Measurements from ENCODE around the gene TAGLN.
"Not testable (repeated sequence)": the region's sequence is repeated elsewhere in the genome, so short reads cannot be mapped to it uniquely, and the experiment has no call there.

Gene TAGLN

DNA sequence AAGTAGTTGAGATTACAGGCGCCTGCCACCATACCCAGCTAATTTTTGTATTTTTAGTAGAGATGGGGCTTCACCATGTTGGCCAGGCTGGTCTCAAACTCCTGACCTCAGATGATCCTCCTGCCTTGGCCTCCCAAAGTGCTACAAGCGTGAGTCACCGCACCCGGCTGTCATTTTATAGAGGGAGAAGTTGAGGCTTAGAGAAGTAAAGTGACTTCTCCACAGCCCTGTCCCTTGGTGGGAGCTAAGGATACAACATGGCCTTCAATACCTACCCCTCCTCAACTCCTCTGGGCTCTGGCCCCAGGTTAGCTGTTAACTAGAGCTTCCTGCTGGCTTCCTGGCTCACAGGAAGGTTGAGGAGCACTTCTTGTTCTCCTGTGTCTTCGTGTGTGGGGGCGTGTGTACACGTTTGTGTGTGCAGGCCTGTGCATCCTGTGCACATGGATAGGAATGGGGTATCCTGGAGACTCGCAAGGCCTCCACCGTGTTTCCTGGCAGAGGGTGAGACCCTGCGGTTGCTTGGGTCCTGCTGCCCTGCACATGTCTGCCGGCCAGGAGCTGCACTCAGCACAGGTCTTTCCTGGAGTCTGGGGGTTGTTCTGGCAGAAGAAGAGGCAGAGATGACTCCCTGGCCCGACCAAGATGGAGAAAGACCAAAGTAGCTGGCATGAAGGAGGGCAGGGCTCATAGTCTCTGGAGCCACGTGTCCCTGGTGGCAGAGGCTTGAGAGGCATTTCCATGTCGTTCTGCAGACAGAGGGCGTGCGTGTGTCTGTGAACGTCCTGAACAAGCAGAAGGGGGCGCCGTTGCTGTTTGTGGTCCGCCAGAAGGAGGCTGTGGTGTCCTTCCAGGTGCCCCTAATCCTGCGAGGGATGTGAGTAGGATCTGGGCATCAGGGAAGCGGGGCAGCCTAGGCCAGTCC is 18.2 kb upstream of the TAGLN start:
- DNase-seq (ENCODE audit: low spot score): peak; percentile 74

- no peak for DNase-seq (ENCODE audit: low spot score)
Measured at GRCh38 chr11:117181586-117182550, 17.3 kb upstream of the TAGLN start.

- DNase-seq (ENCODE audit: low spot score): no peak
Measured at GRCh38 chr11:117182551-117182935, 16.6 kb upstream of the TAGLN start.

- not testable (repeated sequence) for DNase-seq (ENCODE audit: low spot score)
Measured at GRCh38 chr11:117183178-117183577, 16.0 kb upstream of the TAGLN start.

DNA sequence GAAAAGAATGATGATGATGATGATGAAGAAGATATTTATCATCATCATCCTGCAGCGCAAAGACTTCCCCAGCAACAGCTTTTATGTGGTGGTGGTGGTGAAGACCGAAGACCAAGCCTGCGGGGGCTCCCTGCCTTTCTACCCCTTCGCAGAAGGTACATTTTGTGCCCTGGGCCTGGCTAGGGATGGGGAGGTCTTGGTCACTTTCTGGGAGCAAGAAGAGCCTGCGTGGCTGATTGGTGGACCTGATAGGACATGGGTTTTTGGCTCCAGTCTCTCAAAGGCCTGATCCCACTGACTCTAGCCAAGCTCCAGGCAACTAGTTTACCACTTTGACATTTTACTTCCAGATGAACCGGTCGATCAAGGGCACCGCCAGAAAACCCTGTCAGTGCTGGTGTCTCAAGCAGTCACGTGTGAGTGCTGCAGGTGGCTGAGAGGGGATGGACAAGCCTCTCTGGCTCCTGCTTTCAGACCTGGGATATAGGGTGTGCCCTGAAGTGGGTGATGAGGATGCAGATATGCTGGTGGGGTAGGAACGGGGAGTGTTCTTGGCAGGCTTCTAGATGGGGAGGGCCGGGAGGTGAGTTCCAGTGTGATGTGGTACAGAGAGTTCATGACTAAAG is 15.3 kb upstream of the TAGLN start:
- no peak for DNase-seq (ENCODE audit: low spot score)

- DNase-seq (ENCODE audit: low spot score): no peak
Measured at GRCh38 chr11:117185736-117186430, 13.3 kb upstream of the TAGLN start.

GRCh38 chr11:117186431-117186761 is 12.8 kb upstream of the TAGLN start:
- DNase-seq (ENCODE audit: low spot score): no peak

DNA sequence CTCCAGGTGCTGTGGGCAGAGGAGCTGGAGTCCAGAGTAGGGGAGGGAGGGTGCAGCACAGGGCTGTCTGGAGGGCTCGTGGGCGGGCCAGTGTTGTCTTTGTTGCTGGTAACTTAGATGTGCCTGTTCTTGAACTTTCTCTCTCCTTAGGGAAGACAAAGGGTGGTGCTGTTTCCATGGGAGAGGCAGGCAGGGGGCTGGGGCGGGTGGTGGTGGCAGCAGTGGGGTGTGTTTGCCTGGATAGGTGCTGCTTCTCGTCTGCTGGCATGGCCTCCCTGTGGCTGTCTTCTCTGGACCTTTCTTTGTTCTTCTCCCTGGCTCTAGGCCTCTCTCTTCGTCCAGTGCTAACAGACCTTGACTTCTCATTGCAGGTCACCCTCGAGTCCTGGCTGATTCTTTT is 12.2 kb upstream of the TAGLN start:
- no peak for DNase-seq (ENCODE audit: low spot score)

DNA sequence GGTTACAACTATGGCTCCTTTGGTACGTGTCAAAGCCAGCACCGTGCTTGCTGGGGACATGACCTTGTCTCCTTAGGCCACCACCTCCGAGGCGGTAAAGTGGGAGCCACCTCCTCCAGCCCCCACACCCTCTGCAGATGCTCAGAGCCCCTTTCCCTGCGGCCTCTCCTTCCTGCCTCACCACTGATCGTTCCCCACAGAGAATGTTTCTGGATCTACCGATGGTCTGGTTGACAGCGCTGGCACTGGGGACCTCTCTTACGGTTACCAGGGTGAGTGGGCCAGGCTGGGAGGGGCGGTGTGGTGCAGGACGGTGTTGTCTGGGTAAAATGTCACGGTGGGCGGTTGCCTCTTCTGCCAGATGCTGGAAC is 11.8 kb upstream of the TAGLN start:
- DNase-seq (ENCODE audit: low spot score): no peak

GRCh38 chr11:117187799-117188481 is 11.2 kb upstream of the TAGLN start:
- DNase-seq (ENCODE audit: low spot score): no peak

DNA sequence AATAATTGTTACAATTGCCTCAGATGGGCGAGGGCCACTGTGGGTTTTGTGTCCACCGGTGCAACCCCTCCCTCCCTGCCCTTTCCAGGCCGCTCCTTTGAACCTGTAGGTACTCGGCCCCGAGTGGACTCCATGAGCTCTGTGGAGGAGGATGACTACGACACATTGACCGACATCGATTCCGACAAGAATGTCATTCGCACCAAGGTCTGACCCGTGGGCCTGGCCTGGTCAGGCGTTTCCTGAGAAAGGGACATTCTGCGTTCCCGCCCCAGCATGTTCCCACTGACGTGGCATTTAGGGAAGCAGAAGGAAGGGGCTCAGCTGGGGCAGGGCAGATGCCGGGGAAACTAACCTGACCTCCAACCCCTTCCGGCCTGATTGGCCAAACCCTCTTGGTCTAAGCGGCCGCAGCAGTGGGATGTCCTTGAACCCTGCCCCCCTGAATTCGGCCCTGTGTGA is 10.5 kb upstream of the TAGLN start:
- DNase-seq (ENCODE audit: low spot score): no peak

DNA sequence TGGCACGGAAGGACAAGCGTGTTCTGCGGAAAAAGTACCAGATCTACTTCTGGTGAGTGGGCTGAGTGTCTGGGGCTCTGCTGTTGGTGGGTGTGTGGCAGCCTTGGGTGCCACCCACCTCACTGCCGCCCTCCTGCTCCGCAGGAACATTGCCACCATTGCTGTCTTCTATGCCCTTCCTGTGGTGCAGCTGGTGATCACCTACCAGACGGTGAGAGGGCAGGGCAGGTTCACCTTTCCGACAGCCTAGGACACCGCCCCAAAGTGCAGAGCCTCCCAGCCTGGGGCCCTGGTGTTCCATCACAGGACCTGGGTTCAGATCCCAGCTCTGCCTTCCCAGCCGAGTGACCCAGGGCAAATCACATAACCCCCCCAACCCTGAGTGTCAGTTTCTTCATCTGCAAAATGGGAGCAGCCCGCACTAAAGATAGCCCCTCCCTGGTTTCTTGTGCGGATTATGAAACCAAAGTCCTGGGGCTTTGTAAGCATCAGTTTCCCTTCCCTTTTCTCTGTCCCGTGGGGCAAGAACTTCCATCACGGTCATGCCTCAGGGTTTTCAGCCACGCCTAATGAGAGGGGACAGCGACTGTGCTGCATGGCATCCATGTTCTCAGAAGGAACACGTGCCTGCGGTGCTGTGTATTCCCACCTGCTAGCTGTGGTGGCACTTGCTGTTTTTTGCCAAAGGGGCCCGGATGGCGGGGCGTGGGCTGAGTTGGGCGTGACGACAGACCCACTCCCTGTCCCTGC is 9.8 kb upstream of the TAGLN start:
- no peak for DNase-seq (ENCODE audit: low spot score)

DNA sequence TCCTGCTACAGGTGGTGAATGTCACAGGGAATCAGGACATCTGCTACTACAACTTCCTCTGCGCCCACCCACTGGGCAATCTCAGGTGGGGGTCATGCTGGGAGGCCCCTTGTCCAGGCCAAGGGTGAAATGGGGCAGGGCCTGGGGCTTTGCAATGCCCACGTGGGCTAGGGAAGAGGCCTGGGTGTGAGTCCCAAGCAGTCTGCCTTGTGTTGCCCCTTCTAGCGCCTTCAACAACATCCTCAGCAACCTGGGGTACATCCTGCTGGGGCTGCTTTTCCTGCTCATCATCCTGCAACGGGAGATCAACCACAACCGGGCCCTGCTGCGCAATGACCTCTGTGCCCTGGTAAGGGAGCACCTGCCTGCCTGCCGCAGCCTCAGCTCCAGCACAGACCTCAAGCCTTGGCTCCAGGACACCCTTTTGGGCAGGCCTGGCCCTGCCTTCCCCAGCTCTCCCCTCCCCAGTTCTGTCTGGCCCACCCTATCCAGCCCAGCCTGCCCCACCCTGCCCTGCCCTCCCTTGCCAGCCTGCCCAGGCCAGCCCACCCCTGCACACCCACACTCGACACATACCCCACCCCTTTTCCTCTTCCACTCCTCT is 9.1 kb upstream of the TAGLN start:
- DNase-seq (ENCODE audit: low spot score): no peak

GRCh38 chr11:117191680-117192400 is 7.3 kb upstream of the TAGLN start:
- no peak for DNase-seq (ENCODE audit: low spot score)

DNA sequence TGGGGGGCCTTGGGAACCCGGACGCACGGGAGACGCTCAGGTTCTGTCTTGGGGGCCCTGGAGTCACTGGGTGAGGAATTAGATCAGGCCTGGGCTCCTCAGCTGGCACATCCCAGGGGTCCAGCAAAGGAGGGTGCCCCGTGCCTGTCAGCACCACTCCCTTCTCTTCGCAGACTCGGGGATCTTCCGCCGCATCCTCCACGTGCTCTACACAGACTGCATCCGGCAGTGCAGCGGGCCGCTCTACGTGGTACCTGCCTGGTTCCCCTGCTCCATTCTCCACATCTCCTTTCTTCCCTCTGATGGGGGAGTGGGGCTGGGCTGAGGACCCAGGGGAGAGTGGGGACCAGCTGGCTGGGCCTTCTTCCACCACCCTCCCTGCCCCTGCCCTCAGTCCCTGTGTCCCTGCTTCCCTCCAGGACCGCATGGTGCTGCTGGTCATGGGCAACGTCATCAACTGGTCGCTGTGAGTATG is 6.7 kb upstream of the TAGLN start:
- DNase-seq (ENCODE audit: low spot score): no peak

- no peak for DNase-seq (ENCODE audit: low spot score)
Measured at GRCh38 chr11:117193130-117194020, 5.8 kb upstream of the TAGLN start.

DNA sequence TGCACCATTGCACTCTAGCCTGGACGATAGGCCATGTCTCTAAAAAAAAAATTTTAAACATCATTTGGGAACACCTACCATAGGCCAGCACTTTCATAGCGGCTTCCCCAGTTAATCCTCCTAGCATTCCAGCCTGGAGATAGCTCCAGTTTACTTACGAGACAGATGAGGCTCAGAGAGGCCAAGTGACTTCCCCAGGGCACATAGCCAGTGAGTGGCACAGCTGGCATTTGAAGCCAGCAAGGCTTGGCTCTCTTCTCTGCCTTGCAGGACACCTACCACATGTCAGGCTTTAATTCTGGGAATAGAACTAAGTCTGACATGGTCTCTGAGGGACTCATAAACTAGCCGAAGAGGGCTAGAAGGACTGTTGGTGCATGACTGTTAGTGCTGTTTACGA is 4.9 kb upstream of the TAGLN start:
- no peak for DNase-seq (ENCODE audit: low spot score)

DNA sequence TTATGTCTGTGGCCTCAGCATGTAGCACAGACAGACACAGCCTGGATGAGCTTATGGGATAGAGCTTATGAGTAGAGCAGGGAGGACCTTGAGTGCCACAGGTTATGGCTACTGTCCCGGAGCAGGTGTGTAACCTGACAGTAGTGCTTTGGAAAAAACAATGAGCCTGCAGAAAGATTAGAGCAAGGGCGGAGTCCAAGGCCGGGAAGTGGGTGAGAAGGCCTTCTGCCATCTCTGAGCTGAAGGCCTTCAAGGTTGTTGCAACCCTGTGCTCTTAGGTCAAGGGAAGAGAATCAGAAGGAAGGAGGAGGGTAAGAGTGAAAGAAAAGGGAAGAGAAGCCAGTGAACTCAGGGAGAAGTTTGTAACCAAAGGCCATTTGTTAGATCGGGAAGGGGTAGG is 3.9 kb upstream of the TAGLN start:
- no peak for DNase-seq (ENCODE audit: low spot score)

Measured in kidney capillary endothelial cell (primary cell).